ENCODE measurements around the gene UGT1A10. TPM values are rescaled to one million over a fixed set of nuclear protein-coding genes. Genes with fewer than 3 reads are reported as not detected.
A peak's percentile ranks its signal among the peaks of the same experiment; 100 is the strongest.

UGT1A10 gene
- total RNA-seq, 1 experiment from 2014 or later, result not detected

GRCh38 chr2:233794128-233794658 lies 157.9 kb downstream of the UGT1A10 start:
- H3T11ph ChIP-seq (ENCODE audit: low read length), result no peak overlapping the region
- H3K23me2 ChIP-seq (ENCODE audit: insufficient read length, low read depth, low read length, poor library complexity, severe bottlenecking), result no peaks in the 10 kb centered on the region
- H3K14ac ChIP-seq (ENCODE audit: insufficient read depth, low read length), result no peak overlapping the region
- H4K5ac ChIP-seq (ENCODE audit: insufficient read length, low read depth, low read length), result no peak overlapping the region
- no peak overlapping the region for H2AFZ ChIP-seq (ENCODE audit: low read length)
- H2BK12ac ChIP-seq (ENCODE audit: insufficient read length, low read depth, low read length), result no peak overlapping the region
- 0 out of 7 replicates have a peak overlapping the region, but pooled peaks of 1 of the 3 experiments have one; percentile 18 for H3K27ac Mint-ChIP-seq
- peaks cover 0 to 2% (median 0%) of the 10 kb centered on the region in 3 experiments; a peak in 2 of 7 replicates for H3K36me3 Mint-ChIP-seq (ENCODE audit: insufficient read depth in 1 of 3, low read depth in 3 of 3)
- H3K9me3 Mint-ChIP-seq, result peaks cover 2 to 3% of the 10 kb centered on the region in 2 experiments; a peak in 4 of 5 replicates
- no peak overlapping the region for H3K4me3 Mint-ChIP-seq
- no peak overlapping the region for H3K27ac ChIP-seq (ENCODE audit: insufficient read length, low read depth, low read length)
- H3K27me3 Mint-ChIP-seq (ENCODE audit: low read depth), result peaks cover 14% of the 10 kb centered on the region
- no peak overlapping the region for H2BK120ac ChIP-seq (ENCODE audit: low read depth, low read length, poor library complexity, severe bottlenecking)
- no peaks in the 10 kb centered on the region for H3K79me2 ChIP-seq (ENCODE audit: insufficient read depth, low read length)
- no peak overlapping the region for H3K23ac ChIP-seq (ENCODE audit: insufficient read length, low read depth, low read length)
- peaks cover 2% of the 10 kb centered on the region in 2 experiments; a peak in 3 of 4 replicates for H3K4me1 Mint-ChIP-seq
- H2BK5ac ChIP-seq (ENCODE audit: insufficient read length, low read length), result no peak overlapping the region
- no peaks in the 10 kb centered on the region for H3K4me1 ChIP-seq (ENCODE audit: insufficient read depth, low read length)
- H3K18ac ChIP-seq (ENCODE audit: insufficient read length, low read depth, low read length), result no peak overlapping the region
- H2BK15ac ChIP-seq (ENCODE audit: low read depth, low read length), result no peak overlapping the region
- no peak for TF ChIP-seq CTCF (conservative IDR thresholded peaks at IDR 0.05)
- H2AK5ac ChIP-seq (ENCODE audit: insufficient read length, low read length), result no peak overlapping the region
- H3K4ac ChIP-seq (ENCODE audit: low read depth, low read length), result no peak overlapping the region
- no peaks in the 10 kb centered on the region for H3K79me1 ChIP-seq (ENCODE audit: insufficient read depth, low read depth, low read length, poor library complexity, severe bottlenecking)
- H3K9ac ChIP-seq (ENCODE audit: extremely low read depth, insufficient read length, low read length), result no peak overlapping the region
- no peak overlapping the region for H2BK20ac ChIP-seq (ENCODE audit: low read depth, low read length, poor library complexity, severe bottlenecking)
- peak; percentile 15 for DNase-seq
- H4K8ac ChIP-seq (replicated peaks; ENCODE audit: insufficient read length, low read depth, low read length), result no peak overlapping the region
- no peak overlapping the region for H3K56ac ChIP-seq (ENCODE audit: insufficient read length, low read depth, low read length)
- no CpG with 5 or more reads among the region's 17 CpGs for WGBS (ENCODE audit: extremely low coverage, insufficient read length, low lambda C conversion rate)
- no peak overlapping the region for H4K91ac ChIP-seq (ENCODE audit: insufficient read length, low read depth, low read length)
- no peaks in the 10 kb centered on the region for H4K20me1 ChIP-seq (ENCODE audit: control insufficient read depth, insufficient read depth, insufficient read length)
- H3K4me2 ChIP-seq (ENCODE audit: insufficient read depth, insufficient read length, low read length), result no peak overlapping the region
- H3K27me3 ChIP-seq (ENCODE audit: insufficient read depth, low read length), result no peaks in the 10 kb centered on the region
- H3K9me3 ChIP-seq (ENCODE audit: control insufficient read depth, low read depth, low read length), result no peaks in the 10 kb centered on the region
